ENCODE measurements around the gene RAB7A.

- TF ChIP-seq CTCF (IDR thresholded peaks at IDR 0.05) (no peak), POLR2A (IDR thresholded peaks at IDR 0.05) (no peak)
These were observed 127.8 kb downstream of the RAB7A start for GRCh38 chr3:128853826-128854225.
